ENCODE data around the gene CIB2. TPM values are rescaled to one million over a fixed set of nuclear protein-coding genes. Genes with fewer than 3 reads are reported as not detected.

The CIB2 gene
- total RNA-seq, 1 experiment from 2014 or later = 17.3 TPM

DNA sequence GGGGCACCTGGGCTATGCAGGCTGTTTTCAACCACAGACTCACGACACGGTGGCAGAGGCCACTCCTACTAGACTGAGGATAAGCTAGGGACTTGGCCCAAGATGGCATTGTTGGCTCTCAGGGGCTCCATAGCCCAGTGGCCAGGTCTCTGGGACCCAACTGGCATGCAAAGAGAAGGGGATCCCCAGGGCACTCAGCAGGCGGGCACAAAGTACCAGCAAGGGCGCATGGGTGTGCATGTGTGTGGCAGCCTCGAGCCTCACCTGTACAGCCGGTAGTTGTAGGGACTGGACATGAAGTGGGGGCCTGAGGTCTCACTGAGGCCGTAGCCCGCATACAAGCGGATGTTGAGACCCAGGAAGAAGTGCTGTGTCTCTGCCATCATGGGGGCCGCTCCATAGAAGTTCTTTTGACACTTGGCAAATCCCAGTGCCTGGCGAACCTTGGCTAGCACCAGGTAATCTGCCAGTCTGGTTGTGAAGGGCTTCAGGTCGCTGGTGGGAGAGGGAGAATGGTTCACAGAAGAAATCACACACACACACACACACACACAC is 48.1 kb upstream of the CIB2 start:
- H3K79me2 ChIP-seq (ENCODE audit: insufficient read depth, low read length) = no peaks in the 10 kb centered on the region
- TF ChIP-seq SRF (IDR thresholded peaks at IDR 0.05; ENCODE audit: low read depth) (no peak), SP1 (IDR thresholded peaks at IDR 0.05; ENCODE audit: low read depth) (no peak), TCF7L2 (IDR thresholded peaks at IDR 0.05; ENCODE audit: borderline replicate concordance, extremely low read depth, insufficient read depth, insufficient read length) (no peak), FOSL1 (IDR thresholded peaks at IDR 0.05; ENCODE audit: low read depth) (no peak), CEBPB (IDR thresholded peaks at IDR 0.05; ENCODE audit: low read depth) (no peak), POLR2A (IDR thresholded peaks at IDR 0.05; ENCODE audit: borderline replicate concordance, extremely low read depth, insufficient read depth, insufficient read length) (no peak)
- TF ChIP-seq, protein P1, sequence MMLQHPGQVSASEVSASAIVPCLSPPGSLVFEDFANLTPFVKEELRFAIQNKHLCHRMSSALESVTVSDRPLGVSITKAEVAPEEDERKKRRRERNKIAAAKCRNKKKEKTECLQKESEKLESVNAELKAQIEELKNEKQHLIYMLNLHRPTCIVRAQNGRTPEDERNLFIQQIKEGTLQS (IDR thresholded peaks at IDR 0.05) = no peak
- TF ChIP-seq, protein P2, sequence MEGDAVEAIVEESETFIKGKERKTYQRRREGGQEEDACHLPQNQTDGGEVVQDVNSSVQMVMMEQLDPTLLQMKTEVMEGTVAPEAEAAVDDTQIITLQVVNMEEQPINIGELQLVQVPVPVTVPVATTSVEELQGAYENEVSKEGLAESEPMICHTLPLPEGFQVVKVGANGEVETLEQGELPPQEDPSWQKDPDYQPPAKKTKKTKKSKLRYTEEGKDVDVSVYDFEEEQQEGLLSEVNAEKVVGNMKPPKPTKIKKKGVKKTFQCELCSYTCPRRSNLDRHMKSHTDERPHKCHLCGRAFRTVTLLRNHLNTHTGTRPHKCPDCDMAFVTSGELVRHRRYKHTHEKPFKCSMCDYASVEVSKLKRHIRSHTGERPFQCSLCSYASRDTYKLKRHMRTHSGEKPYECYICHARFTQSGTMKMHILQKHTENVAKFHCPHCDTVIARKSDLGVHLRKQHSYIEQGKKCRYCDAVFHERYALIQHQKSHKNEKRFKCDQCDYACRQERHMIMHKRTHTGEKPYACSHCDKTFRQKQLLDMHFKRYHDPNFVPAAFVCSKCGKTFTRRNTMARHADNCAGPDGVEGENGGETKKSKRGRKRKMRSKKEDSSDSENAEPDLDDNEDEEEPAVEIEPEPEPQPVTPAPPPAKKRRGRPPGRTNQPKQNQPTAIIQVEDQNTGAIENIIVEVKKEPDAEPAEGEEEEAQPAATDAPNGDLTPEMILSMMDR (IDR thresholded peaks at IDR 0.05 in 2 of 3, conservative IDR thresholded peaks at IDR 0.05 in 1 of 3; ENCODE audit: borderline replicate concordance in 1 of 3, insufficient read depth in 1 of 3, low read depth in 2 of 3, low read length in 2 of 3) = no peak
- no peak overlapping the region for H3K9ac ChIP-seq (ENCODE audit: low read length)
- H3K4me3 ChIP-seq (replicated peaks in 1 of 2; ENCODE audit: low read depth in 1 of 2, low read length in 2 of 2) = no peak overlapping the region
- ChIA-PET RAD21 (ENCODE audit: low non-redundant PET in 1 of 2, low total read pairs in 2 of 2, uncharacterized antibody in 2 of 2, unreplicated experiment in 2 of 2) (no interaction called here), POLR2A (no interaction called here), CTCF (interaction anchor here (4.1 to 4.3 kb wide), 2 partner anchors 16 to 61 kb away, joined by 27 to 39 read pairs; no protein-coding TSS in a partner anchor)
- H3K4me2 ChIP-seq (ENCODE audit: low read length) = no peak overlapping the region
- DNase-seq (ENCODE audit: low read depth, low spot score) (no peak), ATAC-seq (no peak)
- H2AFZ ChIP-seq (ENCODE audit: low read depth, low read length, poor library complexity, severe bottlenecking) = no peak overlapping the region
- no peaks in the 10 kb centered on the region for H3K9me3 ChIP-seq (ENCODE audit: control insufficient read depth in 1 of 2, insufficient read depth in 1 of 2, low read depth in 1 of 2, low read length in 2 of 2)
- no peak overlapping the region for H3K27ac ChIP-seq (ENCODE audit: low read depth, low read length)
- no TSS peak for BruUV-seq (replicated peaks)
- H4K20me1 ChIP-seq (ENCODE audit: insufficient read depth) = no peaks in the 10 kb centered on the region
- H3K4me1 ChIP-seq (ENCODE audit: control insufficient read depth in 1 of 2, insufficient read depth in 2 of 2, low read length in 2 of 2) = no peaks in the 10 kb centered on the region
- intact Hi-C loops (cut with micrococcal nuclease) = no loop called here
- no peaks in the 10 kb centered on the region for H3K9me2 ChIP-seq (ENCODE audit: insufficient read depth)
- H3K27me3 ChIP-seq (ENCODE audit: insufficient read depth, low read length) = no peaks in the 10 kb centered on the region
- no peaks in the 10 kb centered on the region for H3K36me3 ChIP-seq (ENCODE audit: control insufficient read depth in 1 of 2, insufficient read depth in 2 of 2, low read length in 2 of 2)

Measured in HCT116 (cell line).